HepG2 (cell line): Measurements from ENCODE around the gene CNKSR3. TPM values are rescaled to one million over a fixed set of nuclear protein-coding genes. Genes with fewer than 3 reads are reported as not detected.

Experiments
- ASH2L ChIP-seq: fragments of 300-600, 200-600 bp; sonication (generic); IDR thresholded peaks from 2 replicates; pipeline ENCODE4 v1.7.0; 2017; ENCODE audit warnings: low read depth, mild to moderate bottlenecking, moderate library complexity, mixed read lengths, low read length; ENCODE audit not compliant: insufficient read length
- CBFB ChIP-seq: sonication (generic); formaldehyde crosslinking; IDR thresholded peaks from 2 replicates; pipeline ENCODE4 v1.4.0; 2020; ENCODE audit warnings: missing genetic modification reagents
- EHMT2 ChIP-seq: fragments of 200-600 bp; sonication (generic); IDR thresholded peaks from 2 replicates; pipeline ENCODE4 v1.7.0; 2017; ENCODE audit warnings: antibody characterized with exemption, low read depth, low read length, borderline replicate concordance
- HOXA3 ChIP-seq: sonication (generic); formaldehyde crosslinking; IDR thresholded peaks from 2 replicates; pipeline ENCODE4 v1.5.0; 2020; ENCODE audit warnings: missing genetic modification reagents
- IKZF1 ChIP-seq: fragments of 450-650 bp; IDR thresholded peaks from 2 replicates; pipeline ENCODE4 v1.7.1; 2016
- IRF2 ChIP-seq: IDR thresholded peaks from 2 replicates; pipeline ENCODE4 v1.6.1; 2018; ENCODE audit warnings: missing genetic modification reagents, missing compliant biosample characterization
- ISL2 ChIP-seq: sonication (generic); formaldehyde crosslinking; IDR thresholded peaks from 2 replicates; pipeline ENCODE4 v1.5.0; 2020; ENCODE audit warnings: missing genetic modification reagents
- MYNN ChIP-seq: sonication (generic); formaldehyde crosslinking; IDR thresholded peaks from 2 replicates; pipeline ENCODE4 v1.4.0; 2020; ENCODE audit warnings: mild to moderate bottlenecking, low read depth, missing genetic modification reagents
- POLR2A ChIP-seq, 2 experiments: IDR thresholded peaks; 2 replicates each; pipeline ENCODE4 v1.6.1; 2011; ENCODE audit warnings: low read depth in 2 of 2, low read length in 2 of 2, mild to moderate bottlenecking in 1 of 2, moderate library complexity in 1 of 2; ENCODE audit not compliant: insufficient read depth in 1 of 2
- ZEB1 ChIP-seq: IDR thresholded peaks from 2 replicates; pipeline ENCODE4 v1.6.1; 2012; ENCODE audit warnings: mild to moderate bottlenecking, low read depth, inconsistent platforms; ENCODE audit not compliant: insufficient replicate concordance
- ZNF331 ChIP-seq: sonication (generic); formaldehyde crosslinking; IDR thresholded peaks from 2 replicates; pipeline ENCODE4 v1.4.0; 2020; ENCODE audit warnings: missing genetic modification reagents
- ZNF431 ChIP-seq: sonication (generic); formaldehyde crosslinking; IDR thresholded peaks from 2 replicates; pipeline ENCODE4 v1.9.0; 2022; ENCODE audit warnings: missing genetic modification reagents, low read depth, mild to moderate bottlenecking, borderline replicate concordance
- ZNF501 ChIP-seq: sonication (generic); formaldehyde crosslinking; IDR thresholded peaks from 2 replicates; pipeline ENCODE4 v1.5.1; 2020; ENCODE audit warnings: mild to moderate bottlenecking, moderate library complexity, missing genetic modification reagents
- ZNF547 ChIP-seq: sonication (generic); formaldehyde crosslinking; IDR thresholded peaks from 2 replicates; pipeline ENCODE4 v1.5.1; 2020; ENCODE audit warnings: mild to moderate bottlenecking, missing genetic modification reagents
- ZNF629 ChIP-seq: sonication (generic); formaldehyde crosslinking; conservative IDR thresholded peaks from 2 replicates; pipeline ENCODE4 v1.5.0; 2020; ENCODE audit warnings: missing genetic modification reagents
- ZNF678 ChIP-seq: sonication (generic); formaldehyde crosslinking; IDR thresholded peaks from 2 replicates; pipeline ENCODE4 v1.4.0; 2020; ENCODE audit warnings: mild to moderate bottlenecking, missing genetic modification reagents
- ZSCAN22 ChIP-seq: sonication (generic); formaldehyde crosslinking; IDR thresholded peaks from 2 replicates; pipeline ENCODE4 v1.4.0; 2020; ENCODE audit warnings: mild to moderate bottlenecking, missing genetic modification reagents
- polyA plus RNA-seq, 8 experiments: library from polyadenylated mRNA; depleted of rRNA in 3 of 8; stranded (reverse) in 7 of 8; unstranded in 1 of 8; fragments of >200 nt; fragmentation: Illumina TruSeq in 4 of 8; extraction: Trizol in 4 of 8; gene quantifications; 2 replicates each; pipeline versions ENCODE4 v1.2.1 to v1.2.3, GENCODE V29; 2011 to 2016; ENCODE audit warnings: low read depth in 4 of 8, missing spikeins in 1 of 8, mixed read lengths in 1 of 8; ENCODE audit not compliant: insufficient read depth in 1 of 8
- total RNA-seq, 5 experiments: library from RNA; depleted of rRNA; stranded (reverse); fragments of >200 nt; fragmentation: Illumina TruSeq; extraction: Trizol; gene quantifications; 2 replicates each; pipeline ENCODE4 v1.2.3, GENCODE V29; 2016; ENCODE audit warnings: low read depth in 1 of 5
- TF ChIP-seq, protein P1 (sequence below): sonication (generic); formaldehyde crosslinking; IDR thresholded peaks from 2 replicates; pipeline ENCODE4 v1.5.1; 2020; ENCODE audit warnings: mild to moderate bottlenecking, missing genetic modification reagents, borderline replicate concordance
- TF ChIP-seq, protein P2 (sequence below): sonication (generic); formaldehyde crosslinking; IDR thresholded peaks from 2 replicates; pipeline ENCODE4 v1.8.0; 2022; ENCODE audit warnings: mild to moderate bottlenecking, missing genetic modification reagents, moderate library complexity
- TF ChIP-seq, protein P3 (sequence below): sonication (generic); formaldehyde crosslinking; IDR thresholded peaks from 2 replicates; pipeline ENCODE4 v1.4.0; 2020; ENCODE audit warnings: missing genetic modification reagents

CNKSR3 gene
- total and polyA plus RNA-seq, 2 of the 13 experiments (the other 11 are each of a cell fraction or from before 2014, with no cell fraction given): 9.2 to 38.6 TPM

DNA sequence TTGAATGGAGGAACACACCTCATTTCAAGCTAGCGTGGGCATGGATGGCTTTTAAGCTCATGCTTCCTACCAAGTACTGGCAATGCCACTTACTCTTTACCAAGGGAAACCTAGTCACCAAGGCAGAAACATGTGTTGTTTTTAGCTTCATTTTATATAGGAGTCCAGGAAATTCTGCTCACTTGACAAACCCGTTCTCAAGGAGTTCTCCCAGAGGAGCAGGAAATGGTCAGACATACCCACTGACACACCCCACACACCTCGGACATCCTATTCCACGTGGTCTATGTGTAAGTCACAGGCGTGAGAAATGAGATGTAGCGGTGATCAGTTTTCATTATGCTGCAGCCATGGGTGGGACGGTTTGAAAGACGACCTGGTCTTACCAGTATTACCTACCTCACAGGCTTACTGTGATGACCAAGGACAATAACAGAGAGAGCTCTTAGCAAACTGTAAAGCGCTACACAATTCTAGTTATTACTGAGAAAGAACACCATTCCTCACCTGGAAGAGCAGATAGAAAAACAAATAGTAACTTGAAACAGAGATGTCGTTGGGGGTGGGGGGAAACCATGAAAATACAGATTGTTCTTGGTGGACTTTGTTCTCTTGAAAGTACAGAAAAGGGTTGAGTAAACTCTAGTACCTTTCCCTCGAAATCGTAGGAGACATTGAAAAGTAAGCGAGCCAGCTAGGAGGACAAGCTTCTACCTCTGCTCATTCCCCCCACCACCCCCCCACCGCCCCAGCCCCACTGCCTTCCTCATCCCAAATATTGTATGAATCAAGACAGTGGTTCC, 1.7 kb downstream of the CNKSR3 start (continued):
- peak; percentile 42 to 82; a peak in 3 of 4 replicates for TF ChIP-seq POLR2A (IDR thresholded peaks at IDR 0.05; ENCODE audit: insufficient read depth in 1 of 2, low read depth in 2 of 2, low read length in 2 of 2)
- TF ChIP-seq ASH2L: peak; percentile 21
- no peak for TF ChIP-seq ZSCAN22
- TF ChIP-seq ISL2: peak; percentile 28
- no peak for TF ChIP-seq ZNF547 (CRISPR knock-in tag)
- TF ChIP-seq IKZF1: no peak
- 0 out of 2 replicates have a peak, but pooled peaks have one; percentile 55 for TF ChIP-seq ZNF678 (CRISPR knock-in tag)
- no peak for TF ChIP-seq MYNN
- 0 out of 2 replicates have a peak, but pooled peaks have one; percentile 20 for TF ChIP-seq HOXA3
- TF ChIP-seq, protein P1, sequence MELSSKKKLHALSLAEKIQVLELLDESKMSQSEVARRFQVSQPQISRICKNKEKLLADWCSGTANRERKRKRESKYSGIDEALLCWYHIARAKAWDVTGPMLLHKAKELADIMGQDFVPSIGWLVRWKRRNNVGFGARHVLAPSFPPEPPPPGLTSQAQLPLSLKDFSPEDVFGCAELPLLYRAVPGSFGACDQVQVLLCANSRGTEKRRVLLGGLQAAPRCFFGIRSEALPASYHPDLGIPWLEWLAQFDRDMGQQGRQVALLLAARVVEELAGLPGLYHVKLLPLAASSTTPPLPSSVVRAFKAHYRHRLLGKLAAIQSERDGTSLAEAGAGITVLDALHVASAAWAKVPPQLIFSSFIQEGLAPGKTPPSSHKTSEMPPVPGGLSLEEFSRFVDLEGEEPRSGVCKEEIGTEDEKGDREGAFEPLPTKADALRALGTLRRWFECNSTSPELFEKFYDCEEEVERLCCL (CRISPR knock-in tag): no peak
- TF ChIP-seq CBFB (CRISPR knock-in tag): no peak
- TF ChIP-seq EHMT2: no peak
- TF ChIP-seq IRF2 (CRISPR knock-in tag): peak; percentile 25
- no peak for TF ChIP-seq ZNF629 (CRISPR knock-in tag)
- TF ChIP-seq, protein P2, sequence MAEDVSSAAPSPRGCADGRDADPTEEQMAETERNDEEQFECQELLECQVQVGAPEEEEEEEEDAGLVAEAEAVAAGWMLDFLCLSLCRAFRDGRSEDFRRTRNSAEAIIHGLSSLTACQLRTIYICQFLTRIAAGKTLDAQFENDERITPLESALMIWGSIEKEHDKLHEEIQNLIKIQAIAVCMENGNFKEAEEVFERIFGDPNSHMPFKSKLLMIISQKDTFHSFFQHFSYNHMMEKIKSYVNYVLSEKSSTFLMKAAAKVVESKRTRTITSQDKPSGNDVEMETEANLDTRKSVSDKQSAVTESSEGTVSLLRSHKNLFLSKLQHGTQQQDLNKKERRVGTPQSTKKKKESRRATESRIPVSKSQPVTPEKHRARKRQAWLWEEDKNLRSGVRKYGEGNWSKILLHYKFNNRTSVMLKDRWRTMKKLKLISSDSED (CRISPR knock-in tag): no peak
- TF ChIP-seq ZNF431 (CRISPR knock-in tag): no peak
- TF ChIP-seq, protein P3, sequence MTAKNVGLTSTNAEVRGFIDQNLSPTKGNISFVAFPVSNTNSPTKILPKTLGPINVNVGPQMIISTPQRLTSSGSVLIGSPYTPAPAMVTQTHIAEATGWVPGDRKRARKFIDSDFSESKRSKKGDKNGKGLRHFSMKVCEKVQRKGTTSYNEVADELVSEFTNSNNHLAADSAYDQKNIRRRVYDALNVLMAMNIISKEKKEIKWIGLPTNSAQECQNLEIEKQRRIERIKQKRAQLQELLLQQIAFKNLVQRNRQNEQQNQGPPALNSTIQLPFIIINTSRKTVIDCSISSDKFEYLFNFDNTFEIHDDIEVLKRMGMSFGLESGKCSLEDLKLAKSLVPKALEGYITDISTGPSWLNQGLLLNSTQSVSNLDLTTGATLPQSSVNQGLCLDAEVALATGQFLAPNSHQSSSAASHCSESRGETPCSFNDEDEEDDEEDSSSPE: peak; percentile 8; the same call in 1 of the 2 replicates
- TF ChIP-seq ZEB1: peak; percentile 89
- TF ChIP-seq ZNF331 (CRISPR knock-in tag): no peak
- 0 out of 2 replicates have a peak, but pooled peaks have one; percentile 22 for TF ChIP-seq ZNF501 (CRISPR knock-in tag)
